Lung (tissue), 12 donors: Measurements from ENCODE around the gene GNA12. TPM values are rescaled to one million over a fixed set of nuclear protein-coding genes. Genes with fewer than 3 reads are reported as not detected.
A peak's percentile ranks its signal among the peaks of the same experiment; 100 is the strongest.

ENCODE experiments used
- ATAC-seq: fragments of 200-7000 bp; cut with Tn5 transposase; one replicate; pipeline ENCODE4 v1.9.1; 2020; ENCODE audit warnings: moderate number of reproducible peaks; ENCODE audit not compliant: insufficient read depth, low FRiP score
- DNase-seq, 3 donors: peaks; one replicate each; pipeline ENCODE4 v3.0.0-alpha.2; 2013 to 2017
- H3K27ac ChIP-seq, 2 donors: one replicate each; pipeline ENCODE4 v1.5.1; 2013; ENCODE audit warnings: mild to moderate bottlenecking in 2 of 2, moderate library complexity in 2 of 2, control low read depth in 1 of 2, inconsistent platforms in 1 of 2, low read depth in 1 of 2, low read length in 1 of 2
- H3K27me3 ChIP-seq, 3 donors: one replicate each; pipeline ENCODE4 v1.5.1; 2013; ENCODE audit warnings: low read length in 2 of 3; ENCODE audit not compliant: control insufficient read depth in 3 of 3, insufficient read depth in 3 of 3
- H3K36me3 ChIP-seq, 4 donors: one replicate each; pipeline ENCODE4 v1.5.1; 2013; ENCODE audit warnings: low read length in 4 of 4, mild to moderate bottlenecking in 1 of 4, moderate library complexity in 1 of 4; ENCODE audit not compliant: control insufficient read depth in 4 of 4, insufficient read depth in 4 of 4
- H3K4me1 ChIP-seq, 5 donors: one replicate each; pipeline ENCODE4 v1.5.1; 2013; ENCODE audit warnings: low read length in 5 of 5, mild to moderate bottlenecking in 2 of 5, moderate library complexity in 1 of 5; ENCODE audit not compliant: control insufficient read depth in 5 of 5, insufficient read depth in 5 of 5
- H3K4me3 ChIP-seq: one replicate; pipeline ENCODE4 v1.5.1; 2013; ENCODE audit warnings: mild to moderate bottlenecking, control low read depth, moderate library complexity
- H3K9ac ChIP-seq, 2 donors: one replicate each; pipeline ENCODE4 v1.5.1; 2013; ENCODE audit warnings: low read length in 2 of 2, control low read depth in 1 of 2; ENCODE audit not compliant: insufficient read depth in 1 of 2
- H3K9me3 ChIP-seq, 4 donors: one replicate each; pipeline ENCODE4 v1.5.1; 2013; ENCODE audit warnings: low read length in 3 of 4, mild to moderate bottlenecking in 1 of 4, moderate library complexity in 1 of 4; ENCODE audit not compliant: control insufficient read depth in 4 of 4, insufficient read depth in 3 of 4
- CTCF ChIP-seq: IDR thresholded peaks from 2 replicates; pipeline ENCODE4 v1.5.1; 2012; ENCODE audit warnings: mild to moderate bottlenecking; ENCODE audit errors: control extremely low read depth, extremely low read depth
- WGBS, 2 donors: extraction: QIAGEN DNeasy Blood & Tissue Kit; methylation state at CpG; one replicate each; pipeline ENCODE4 v1.1.7; 2013; 5-methylcytosine and 5-hydroxymethylcytosine counted together
- polyA plus RNA-seq, 2 donors: library from polyadenylated mRNA; stranded (reverse); fragments of 200-250 nt; gene quantifications; one replicate each; pipeline ENCODE4 v1.2.1, GENCODE V29; 2013
- total RNA-seq, 2 donors: library from RNA; depleted of rRNA in 1 of 2; stranded (reverse); fragments of >200 nt in 1 of 2; gene quantifications; one replicate each; pipeline ENCODE4 v1.2.1, GENCODE V29; 2014 to 2021
- donor health status: control.
- donor health status: control.
- donor health status: Bipolar disorder and iron deficiency.
- donor health status: healthy.
- donor health status: DM: yes; HTN: yes; CAD: no.

Gene GNA12
- total and polyA plus RNA-seq, 4 donors, result 11.0 to 51.9 (median 33.5) TPM

- peak overlapping the region in 1 of 2 donors; percentile 65 for H3K9ac ChIP-seq
- H3K36me3 ChIP-seq, result no peaks in the 10 kb centered on the region
- no peaks in the 10 kb centered on the region for H3K27me3 ChIP-seq
- no peak for TF ChIP-seq CTCF
- H3K27ac ChIP-seq, result peak overlapping the region; percentile 71 to 79
- 73 to 75% methylated on average over 22 of the region's 22 CpGs for WGBS, 2 donors
- H3K9me3 ChIP-seq, result no peaks in the 10 kb centered on the region
- H3K4me3 ChIP-seq, result no peak overlapping the region
- no peak for ATAC-seq
- peaks cover 0 to 17% (median 10%) of the 10 kb centered on the region in 5 donors for H3K4me1 ChIP-seq
- peak; percentile 37 to 58 (median 41) for DNase-seq
Observed at GRCh38 chr7:2862831-2863361, 18.8 kb upstream of the GNA12 start.

GRCh38 chr7:2861509-2861908 is 17.4 kb upstream of the GNA12 start:
- Histone ChIP-seq H3K36me3 (no peaks in the 10 kb centered on the region), H3K27me3 (no peaks in the 10 kb centered on the region), H3K9ac (no peak overlapping the region), H3K4me3 (no peak overlapping the region), H3K9me3 (peaks cover 0 to 2% (median 0%) of the 10 kb centered on the region in 4 donors), H3K4me1 (peaks cover 0 to 17% (median 10%) of the 10 kb centered on the region in 5 donors), H3K27ac (no peak overlapping the region)
- DNase-seq (no peak), ATAC-seq (no peak)
- 95 to 96% methylated on average over 4 of the region's 4 CpGs for WGBS, 2 donors
- no peak for TF ChIP-seq CTCF

GRCh38 chr7:2860627-2861133 is 16.6 kb upstream of the GNA12 start:
- Histone ChIP-seq H3K36me3 (no peaks in the 10 kb centered on the region), H3K27ac (peak overlapping the region in 1 of 2 donors; percentile 20), H3K9me3 (peaks cover 0 to 3% (median 0%) of the 10 kb centered on the region in 4 donors), H3K9ac (no peak overlapping the region), H3K4me1 (peaks cover 0 to 17% (median 10%) of the 10 kb centered on the region in 5 donors), H3K4me3 (no peak overlapping the region), H3K27me3 (no peaks in the 10 kb centered on the region)
- 67 to 80% methylated on average over 14 of the region's 14 CpGs for WGBS, 2 donors
- TF ChIP-seq CTCF, result no peak
- peak in 2 of 3 donors; percentile 47 to 63 for DNase-seq
- ATAC-seq, result no peak
